ENCODE data around the gene CEP164.

CEP164 gene

GRCh38 chr11:117459123-117459978 lies 131.7 kb downstream of the CEP164 start:
- Mint-ChIP-seq H3K4me3 (no peak overlapping the region), H3K27ac (no peak overlapping the region), H3K9me3 (peaks cover 2% of the 10 kb centered on the region)

GRCh38 chr11:117459979-117460300 lies 132.3 kb downstream of the CEP164 start:
- no peak overlapping the region for H3K4me3 Mint-ChIP-seq
- no peaks in the 10 kb centered on the region for H3K36me3 Mint-ChIP-seq
- no peak for DNase-seq (ENCODE audit: low spot score in 2 of 2)
- H3K9me3 Mint-ChIP-seq: no peaks in the 10 kb centered on the region
- H3K27ac Mint-ChIP-seq: no peak overlapping the region
- no peak for ATAC-seq
- H3K4me1 Mint-ChIP-seq: peaks cover 24% of the 10 kb centered on the region

More at GRCh38 chr11:117459123-117459978, 131.7 kb downstream of the CEP164 start:
- DNase-seq (ENCODE audit: low spot score in 2 of 2) (no peak), ATAC-seq (no peak)
- Mint-ChIP-seq H3K4me1 (peaks cover 24% of the 10 kb centered on the region), H3K36me3 (no peaks in the 10 kb centered on the region)

GRCh38 chr11:117461396-117462182 lies 133.9 kb downstream of the CEP164 start:
- no peaks in the 10 kb centered on the region for H3K9me3 Mint-ChIP-seq
- no peak overlapping the region for H3K4me3 Mint-ChIP-seq
- DNase-seq (ENCODE audit: low spot score in 2 of 2): no peak
- no peaks in the 10 kb centered on the region for H3K36me3 Mint-ChIP-seq
- no peak overlapping the region for H3K27ac Mint-ChIP-seq
- no peak for ATAC-seq
- peaks cover 17% of the 10 kb centered on the region for H3K4me1 Mint-ChIP-seq

GRCh38 chr11:117462183-117462863 lies 134.7 kb downstream of the CEP164 start:
- no peaks in the 10 kb centered on the region for H3K36me3 Mint-ChIP-seq
- DNase-seq (ENCODE audit: low spot score in 2 of 2) (no peak), ATAC-seq (no peak)
- H3K27ac Mint-ChIP-seq: no peak overlapping the region
- peaks cover 14% of the 10 kb centered on the region for H3K4me1 Mint-ChIP-seq
- no peaks in the 10 kb centered on the region for H3K9me3 Mint-ChIP-seq
- no peak overlapping the region for H3K4me3 Mint-ChIP-seq

GRCh38 chr11:117462864-117463247 lies 135.2 kb downstream of the CEP164 start:
- Mint-ChIP-seq H3K4me3 (no peak overlapping the region), H3K36me3 (no peaks in the 10 kb centered on the region)
- no peak for ATAC-seq

More at GRCh38 chr11:117462864-117463247, 135.2 kb downstream of the CEP164 start:
- Mint-ChIP-seq H3K27ac (no peak overlapping the region), H3K4me1 (peaks cover 13% of the 10 kb centered on the region), H3K9me3 (no peaks in the 10 kb centered on the region)
- no peak for DNase-seq (ENCODE audit: low spot score in 2 of 2)

Measured in stimulated activated effector memory CD8-positive, alpha-beta T cell treated with anti-CD3 and anti-CD28 coated beads, Interleukin-12 subunit alpha, Interleukin-12 subunit beta, amount 100 ng/mL, for 72 hours (primary cell).